ENCODE results near the gene ORC3. TPM values are rescaled to one million over a fixed set of nuclear protein-coding genes. Genes with fewer than 3 reads are reported as not detected.
A peak's percentile ranks its signal among the peaks of the same experiment; 100 is the strongest.
"Not testable (repeated sequence)": the region's sequence is repeated elsewhere in the genome, so short reads cannot be mapped to it uniquely, and the experiment has no call there.

Gene ORC3
- total RNA-seq, 1 donor from 2014 or later: 21.4 TPM

- Mint-ChIP-seq H3K4me3 (ENCODE audit: unreplicated experiment) (peak overlapping the region; percentile 84), H3K4me1 (ENCODE audit: unreplicated experiment) (peaks cover 41% of the 10 kb centered on the region), H3K36me3 (ENCODE audit: unreplicated experiment) (peaks cover 13% of the 10 kb centered on the region), H3K27me3 (ENCODE audit: unreplicated experiment) (no peaks in the 10 kb centered on the region), H3K9me3 (ENCODE audit: unreplicated experiment) (no peaks in the 10 kb centered on the region), H3K27ac (ENCODE audit: unreplicated experiment) (peak overlapping the region; percentile 18)
- no peak for TF ChIP-seq CTCF (IDR thresholded peaks at IDR 0.05)
- DNase-seq (ENCODE audit: extremely low spot score, unreplicated experiment): no peak
Observed at GRCh38 chr6:87590990-87591389, 1.1 kb downstream of the ORC3 start.

- Mint-ChIP-seq H3K4me3 (ENCODE audit: unreplicated experiment) (no peak overlapping the region), H3K36me3 (ENCODE audit: unreplicated experiment) (peaks cover 14% of the 10 kb centered on the region), H3K4me1 (ENCODE audit: unreplicated experiment) (no peaks in the 10 kb centered on the region), H3K9me3 (ENCODE audit: unreplicated experiment) (no peaks in the 10 kb centered on the region), H3K27me3 (ENCODE audit: unreplicated experiment) (no peaks in the 10 kb centered on the region), H3K27ac (ENCODE audit: unreplicated experiment) (no peak overlapping the region)
- no peak for TF ChIP-seq CTCF (IDR thresholded peaks at IDR 0.05)
- DNase-seq (ENCODE audit: extremely low spot score, unreplicated experiment): no peak
Observed at GRCh38 chr6:87600576-87600975, 10.6 kb downstream of the ORC3 start.

GRCh38 chr6:87606199-87606598 lies 16.3 kb downstream of the ORC3 start:
- Mint-ChIP-seq H3K9me3 (ENCODE audit: unreplicated experiment) (no peaks in the 10 kb centered on the region), H3K27me3 (ENCODE audit: unreplicated experiment) (no peaks in the 10 kb centered on the region), H3K36me3 (ENCODE audit: unreplicated experiment) (peaks cover 14% of the 10 kb centered on the region), H3K4me3 (ENCODE audit: unreplicated experiment) (no peak overlapping the region), H3K4me1 (ENCODE audit: unreplicated experiment) (no peaks in the 10 kb centered on the region), H3K27ac (ENCODE audit: unreplicated experiment) (no peak overlapping the region)
- DNase-seq (ENCODE audit: extremely low spot score, unreplicated experiment): no peak
- TF ChIP-seq CTCF (IDR thresholded peaks at IDR 0.05): no peak

- H3K36me3 Mint-ChIP-seq (ENCODE audit: unreplicated experiment): peaks cover 24% of the 10 kb centered on the region
- no peak overlapping the region for H3K4me3 Mint-ChIP-seq (ENCODE audit: unreplicated experiment)
- H3K27ac Mint-ChIP-seq (ENCODE audit: unreplicated experiment): no peak overlapping the region
- no peaks in the 10 kb centered on the region for H3K27me3 Mint-ChIP-seq (ENCODE audit: unreplicated experiment)
- TF ChIP-seq CTCF (IDR thresholded peaks at IDR 0.05): no peak
- DNase-seq (ENCODE audit: extremely low spot score, unreplicated experiment): no peak
- peaks cover 3% of the 10 kb centered on the region for H3K9me3 Mint-ChIP-seq (ENCODE audit: unreplicated experiment)
- no peaks in the 10 kb centered on the region for H3K4me1 Mint-ChIP-seq (ENCODE audit: unreplicated experiment)
Observed at GRCh38 chr6:87608802-87609201, 18.9 kb downstream of the ORC3 start.

- peaks cover 31% of the 10 kb centered on the region for H3K36me3 Mint-ChIP-seq (ENCODE audit: unreplicated experiment)
- H3K27ac Mint-ChIP-seq (ENCODE audit: unreplicated experiment); DNase-seq (ENCODE audit: extremely low spot score, unreplicated experiment); H3K27me3 Mint-ChIP-seq (ENCODE audit: unreplicated experiment); H3K4me1 Mint-ChIP-seq (ENCODE audit: unreplicated experiment); H3K4me3 Mint-ChIP-seq (ENCODE audit: unreplicated experiment); H3K9me3 Mint-ChIP-seq (ENCODE audit: unreplicated experiment): not testable (repeated sequence)
Observed at GRCh38 chr6:87613018-87613417, 23.1 kb downstream of the ORC3 start.

- H3K27ac Mint-ChIP-seq (ENCODE audit: unreplicated experiment): no peak overlapping the region
- peaks cover 30% of the 10 kb centered on the region for H3K36me3 Mint-ChIP-seq (ENCODE audit: unreplicated experiment)
- no peaks in the 10 kb centered on the region for H3K27me3 Mint-ChIP-seq (ENCODE audit: unreplicated experiment)
- TF ChIP-seq CTCF (IDR thresholded peaks at IDR 0.05): no peak
- peaks cover 3% of the 10 kb centered on the region for H3K9me3 Mint-ChIP-seq (ENCODE audit: unreplicated experiment)
- DNase-seq (ENCODE audit: extremely low spot score, unreplicated experiment): no peak
- no peak overlapping the region for H3K4me3 Mint-ChIP-seq (ENCODE audit: unreplicated experiment)
- H3K4me1 Mint-ChIP-seq (ENCODE audit: unreplicated experiment): no peaks in the 10 kb centered on the region
Observed at GRCh38 chr6:87617405-87617804, 27.5 kb downstream of the ORC3 start.
